IMR-90 (cell line): ENCODE results near the gene PGPEP1. TPM values are rescaled to one million over a fixed set of nuclear protein-coding genes. Genes with fewer than 3 reads are reported as not detected.

Experiments used
- ATAC-seq: fragments of 200-7000 bp; cut with Tn5 transposase; 2 replicates; pipeline ENCODE4 v1.9.1; 2020; ENCODE audit warnings: low read depth, mild to moderate bottlenecking, moderate library complexity
- BruUV-seq: library from RNA; stranded (reverse); fragments of 400-500 nt; replicated peaks from 2 replicates; lab custom pipeline; 2021; lab: Mats Ljungman, UMichigan
- CTCF ChIA-PET: fragments of 300-600 bp; formaldehyde crosslinking; extraction: SDS; loops from one replicate; lab custom pipeline; 2021; ENCODE audit warnings: antibody characterized with exemption; lab: Yijun Ruan, JAX
- POLR2A ChIA-PET: fragments of 300-600 bp; sonication (Branson Sonifier 250); formaldehyde crosslinking; loops from one replicate; lab custom pipeline; 2022; ENCODE audit warnings: antibody characterized with exemption; ENCODE audit not compliant: unreplicated experiment; lab: Charles Lee
- DNase-seq: peaks from one replicate; pipeline ENCODE4 v3.0.0; 2013
- H2AFZ ChIP-seq: replicated peaks from 2 replicates; pipeline ENCODE3; 2013; ENCODE audit warnings: low read length, mild to moderate bottlenecking; ENCODE audit not compliant: poor library complexity
- H2AK5ac ChIP-seq: 2 replicates; pipeline ENCODE4 v1.6.1; 2013; ENCODE audit warnings: low read depth, low read length, inconsistent platforms
- H2AK9ac ChIP-seq: replicated peaks from 2 replicates; pipeline ENCODE3; 2013; ENCODE audit warnings: mild to moderate bottlenecking, low read depth, low read length, moderate library complexity; ENCODE audit not compliant: poor library complexity
- H2BK120ac ChIP-seq: 2 replicates; pipeline ENCODE4 v1.6.1; 2013; ENCODE audit warnings: low read depth, low read length, inconsistent platforms
- H2BK15ac ChIP-seq: 3 replicates; pipeline ENCODE4 v1.6.1; 2013; ENCODE audit warnings: low read depth, low read length, inconsistent platforms
- H2BK20ac ChIP-seq: 2 replicates; pipeline ENCODE4 v1.6.1; 2013; ENCODE audit warnings: low read depth, mild to moderate bottlenecking, inconsistent platforms, low read length, moderate library complexity
- H2BK5ac ChIP-seq: 2 replicates; pipeline ENCODE4 v1.6.1; 2013; ENCODE audit warnings: mild to moderate bottlenecking, low read depth, low read length, inconsistent platforms; ENCODE audit not compliant: poor library complexity, severe bottlenecking
- H3K14ac ChIP-seq: replicated peaks from 2 replicates; pipeline ENCODE4 v1.6.1; 2013; ENCODE audit warnings: low read depth, low read length, inconsistent platforms
- H3K18ac ChIP-seq: 2 replicates; pipeline ENCODE4 v1.6.1; 2013; ENCODE audit warnings: low read depth, low read length, control low read depth
- H3K23ac ChIP-seq: 2 replicates; pipeline ENCODE4 v1.6.1; 2013; ENCODE audit warnings: low read depth, low read length, inconsistent platforms
- H3K27ac ChIP-seq: 2 replicates; pipeline ENCODE4 v1.5.1; 2013; ENCODE audit warnings: mild to moderate bottlenecking, control low read depth, low read length; ENCODE audit not compliant: insufficient read depth
- H3K27me3 ChIP-seq: 2 replicates; pipeline ENCODE4 v1.6.1; 2013; ENCODE audit warnings: low read length; ENCODE audit not compliant: control insufficient read depth, insufficient read depth
- H3K36me3 ChIP-seq: 2 replicates; pipeline ENCODE4 v1.6.1; 2013; ENCODE audit warnings: low read length, mixed read lengths; ENCODE audit not compliant: control insufficient read depth, insufficient read depth
- H3K4ac ChIP-seq: 2 replicates; pipeline ENCODE4 v1.6.1; 2013; ENCODE audit warnings: low read depth, low read length, inconsistent platforms
- H3K4me1 ChIP-seq: 2 replicates; pipeline ENCODE4 v1.6.1; 2013; ENCODE audit warnings: low read length, mixed read lengths; ENCODE audit not compliant: control insufficient read depth, insufficient read depth
- H3K4me2 ChIP-seq: 2 replicates; pipeline ENCODE4 v1.6.1; 2013; ENCODE audit warnings: low read depth, mild to moderate bottlenecking, control low read depth, low read length, moderate library complexity
- H3K4me3 ChIP-seq: 2 replicates; pipeline ENCODE4 v1.5.1; 2013; ENCODE audit warnings: low read depth, mild to moderate bottlenecking, control low read depth, low read length, moderate library complexity; ENCODE audit not compliant: insufficient read depth
- H3K56ac ChIP-seq: 2 replicates; pipeline ENCODE4 v1.6.1; 2013; ENCODE audit warnings: low read length, inconsistent platforms; ENCODE audit not compliant: insufficient read depth; ENCODE audit errors: extremely low read depth
- H3K79me1 ChIP-seq, 2 experiments: 2 replicates each; pipeline ENCODE4 v1.6.1; 2013; ENCODE audit warnings: low read length in 2 of 2, inconsistent platforms in 1 of 2, low read depth in 1 of 2
- H3K9ac ChIP-seq: 2 replicates; pipeline ENCODE4 v1.6.1; 2013; ENCODE audit warnings: low read depth, low read length, control low read depth
- H3K9me1 ChIP-seq: 2 replicates; pipeline ENCODE4 v1.6.1; 2013; ENCODE audit warnings: low read length, inconsistent platforms; ENCODE audit not compliant: insufficient read depth
- H3K9me3 ChIP-seq: 2 replicates; pipeline ENCODE4 v1.6.1; 2013; ENCODE audit warnings: low read length; ENCODE audit not compliant: control insufficient read depth, insufficient read depth
- H4K20me1 ChIP-seq: 2 replicates; pipeline ENCODE4 v1.6.1; 2013; ENCODE audit warnings: low read length, inconsistent platforms; ENCODE audit not compliant: insufficient read depth
- H4K5ac ChIP-seq: 2 replicates; pipeline ENCODE4 v1.6.1; 2013; ENCODE audit warnings: mild to moderate bottlenecking, low read depth, low read length, control low read depth
- H4K8ac ChIP-seq, 2 experiments: 2 replicates each; pipeline ENCODE4 v1.6.1; 2013; ENCODE audit warnings: low read depth in 2 of 2, low read length in 2 of 2, control low read depth in 1 of 2, inconsistent platforms in 1 of 2
- H4K91ac ChIP-seq: 2 replicates; pipeline ENCODE4 v1.6.1; 2013; ENCODE audit warnings: low read depth, low read length, inconsistent platforms; ENCODE audit not compliant: insufficient read depth
- BHLHE40 ChIP-seq: fragments of 150-350 bp; IDR thresholded peaks from 2 replicates; pipeline ENCODE4 v1.6.1; 2016; ENCODE audit warnings: mild to moderate bottlenecking, low read depth, low read length
- CEBPB ChIP-seq: IDR thresholded peaks from 2 replicates; pipeline ENCODE4 v1.6.1; 2012; ENCODE audit warnings: low read depth, low read length, improper control_type of control experiment
- CHD1 ChIP-seq: IDR thresholded peaks from 2 replicates; pipeline ENCODE4 v1.6.1; 2012; ENCODE audit warnings: low read depth, low read length, improper control_type of control experiment
- ELK1 ChIP-seq: fragments of 150-350 bp; IDR thresholded peaks from 2 replicates; pipeline ENCODE4 v1.6.1; 2016; ENCODE audit warnings: low read depth, mild to moderate bottlenecking, low read length, moderate library complexity, borderline replicate concordance
- MAFK ChIP-seq: IDR thresholded peaks from 2 replicates; pipeline ENCODE4 v1.6.1; 2012; ENCODE audit warnings: low read depth, low read length, improper control_type of control experiment
- MAZ ChIP-seq: IDR thresholded peaks from 2 replicates; pipeline ENCODE4 v1.6.1; 2012; ENCODE audit warnings: low read depth, mild to moderate bottlenecking, low read length, improper control_type of control experiment, moderate library complexity, borderline replicate concordance
- MXI1 ChIP-seq: IDR thresholded peaks from 2 replicates; pipeline ENCODE4 v1.6.1; 2012; ENCODE audit warnings: low read depth, mild to moderate bottlenecking, low read length, moderate library complexity, borderline replicate concordance
- NFE2L2 ChIP-seq: fragments of 150-350 bp; IDR thresholded peaks from 2 replicates; pipeline ENCODE4 v1.6.1; 2016; ENCODE audit warnings: low read depth, mild to moderate bottlenecking, low read length
- POLR2A ChIP-seq: IDR thresholded peaks from 2 replicates; pipeline ENCODE4 v1.6.1; 2012; ENCODE audit warnings: mild to moderate bottlenecking, low read depth, low read length
- RAD21 ChIP-seq: IDR thresholded peaks from 2 replicates; pipeline ENCODE4 v1.6.1; 2012; ENCODE audit warnings: low read length, improper control_type of control experiment
- RCOR1 ChIP-seq: IDR thresholded peaks from 2 replicates; pipeline ENCODE4 v1.6.1; 2012; ENCODE audit warnings: mild to moderate bottlenecking, low read length, improper control_type of control experiment; ENCODE audit not compliant: insufficient replicate concordance
- RFX5 ChIP-seq: IDR thresholded peaks from 2 replicates; pipeline ENCODE4 v1.8.0; 2012; ENCODE audit warnings: low read depth, mild to moderate bottlenecking, low read length, moderate library complexity
- SMC3 ChIP-seq: fragments of 150-350 bp; IDR thresholded peaks from 2 replicates; pipeline ENCODE4 v1.6.1; 2016; ENCODE audit warnings: low read depth, mild to moderate bottlenecking, antibody characterized with exemption, low read length, moderate library complexity
- USF2 ChIP-seq: fragments of 150-350 bp; IDR thresholded peaks from 2 replicates; pipeline ENCODE4 v1.6.1; 2017; ENCODE audit warnings: mild to moderate bottlenecking, antibody characterized with exemption, low read length, low read depth
- WGBS, 2 experiments: methylation state at CpG; one replicate each; pipeline versions ENCODE4 v1.1.5 to v1.1.7; 2013; ENCODE audit warnings: missing lambda C conversion rate in 2 of 2; ENCODE audit not compliant: insufficient read length in 1 of 2; ENCODE audit errors: extremely low coverage in 2 of 2; 5-methylcytosine and 5-hydroxymethylcytosine counted together
- dilution Hi-C: fragments of 300-500 bp; cut with HindIII; formaldehyde crosslinking; loops from one replicate; pipeline ENCODE4 v1.14.3; 2018; ENCODE audit warnings: low sequenced_read_pairs; ENCODE audit not compliant: unreplicated experiment
- in situ Hi-C: fragments of 300-500 bp; cut with MboI; formaldehyde crosslinking; loops from 3 replicates; pipeline ENCODE4 v1.14.3; 2019; ENCODE audit warnings: low sequenced_read_pairs, inconsistent platforms, mixed read lengths
- intact Hi-C: fragments of 100-400 bp; cut with micrococcal nuclease; formaldehyde crosslinking; loops from 2 replicates; pipeline ENCODE4 v1.10.0; 2022
- polyA plus RNA-seq, 3 experiments: library from polyadenylated mRNA; depleted of rRNA; stranded (reverse); fragments of >200 nt; gene quantifications; 2 replicates each; pipeline ENCODE4 v1.2.3, GENCODE V29; 2012; ENCODE audit warnings: low replicate concordance in 1 of 3
- total RNA-seq: library from RNA; depleted of rRNA; stranded (reverse); fragments of >200 nt; gene quantifications from 2 replicates; pipeline ENCODE4 v1.2.3, GENCODE V29; 2012

PGPEP1 gene
- total and polyA plus RNA-seq, 2 of the 4 experiments (the other 2 are of a cell fraction), result 11.8 to 14.3 TPM

- peaks cover 5% of the 10 kb centered on the region; the same call in 1 of the 2 replicates for H3K4me1 ChIP-seq
- no peaks in the 10 kb centered on the region for H3K36me3 ChIP-seq
- peaks cover 7% of the 10 kb centered on the region for H3K9me1 ChIP-seq
- H4K20me1 ChIP-seq, result 0 out of 2 replicates have a peak, but pooled peaks cover 3% of the 10 kb centered on the region
- peak overlapping the region; percentile 95 for H2AK9ac ChIP-seq
- H3K4me2 ChIP-seq, result peak overlapping the region; percentile 74
- H3K27ac ChIP-seq, result no peak overlapping the region
- H2BK120ac ChIP-seq, result no peak overlapping the region; the same call in 1 of the 2 replicates
- H3K27me3 ChIP-seq, result no peaks in the 10 kb centered on the region
- no peak for DNase-seq
- H3K79me1 ChIP-seq, result peaks cover 40 to 63% of the 10 kb centered on the region in 2 experiments
- ChIA-PET POLR2A (interaction anchor here (1.1 to 2.2 kb wide), 2 partner anchors 40 to 41 kb away, joined by 6 to 25 read pairs; partner anchors contain the start of gene JUND), CTCF (interaction anchor here (0.5 to 3.7 kb wide), 3 partner anchors 16 to 41 kb away, joined by 3 to 49 read pairs (median 3); partner anchors contain the start of gene JUND)
- no peak overlapping the region for H2BK15ac ChIP-seq
- ATAC-seq, result no peak
- no peak overlapping the region for H3K18ac ChIP-seq
- intact Hi-C loops (loop anchor here (5.0 kb wide), 1 partner anchor 119 kb away; the partner anchor contains the start of gene RAB3A), dilution Hi-C loops (no loop called here), in situ Hi-C loops (loop anchor here (5.0 to 10.0 kb wide), 2 partner anchors 44 to 126 kb away; partner anchors contain the start of gene MPV17L2)
- no peak overlapping the region for H3K56ac ChIP-seq
- peak overlapping the region; percentile 86 for H2AK5ac ChIP-seq
- peak overlapping the region; percentile 15 for H2BK5ac ChIP-seq
- peak overlapping the region; percentile 24 for H2AFZ ChIP-seq
- BruUV-seq, result no TSS peak
- H4K91ac ChIP-seq, result peak overlapping the region; percentile 87
- H3K14ac ChIP-seq, result peak overlapping the region; percentile 83
- H2BK20ac ChIP-seq, result 0 out of 2 replicates have a peak overlapping the region, but pooled peaks have one; percentile 8
- peak overlapping the region; percentile 75 for H3K9ac ChIP-seq
- 45% methylated on average over 2 of the region's 14 CpGs; no CpG with 5 or more reads in 1 of the 2 experiments for WGBS, 2 experiments
- H4K5ac ChIP-seq, result no peak overlapping the region
- peak overlapping the region; percentile 85 for H3K4ac ChIP-seq
- peak overlapping the region; percentile 80 to 88 for H4K8ac ChIP-seq
- H3K4me3 ChIP-seq, result no peak overlapping the region
- peak overlapping the region; percentile 74 for H3K23ac ChIP-seq
- H3K9me3 ChIP-seq, result no peaks in the 10 kb centered on the region
- TF ChIP-seq RCOR1 (no peak), RAD21 (no peak), CEBPB (no peak), MAZ (no peak), USF2 (no peak), NFE2L2 (no peak), SMC3 (no peak), CHD1 (no peak), RFX5 (no peak), MXI1 (no peak), ELK1 (no peak), BHLHE40 (no peak), MAFK (no peak), POLR2A (no peak)
These were observed 19.3 kb upstream of the PGPEP1 start for GRCh38 chr19:18320865-18321733.
